ENCODE results near the gene SLX9.

Gene SLX9

DNA sequence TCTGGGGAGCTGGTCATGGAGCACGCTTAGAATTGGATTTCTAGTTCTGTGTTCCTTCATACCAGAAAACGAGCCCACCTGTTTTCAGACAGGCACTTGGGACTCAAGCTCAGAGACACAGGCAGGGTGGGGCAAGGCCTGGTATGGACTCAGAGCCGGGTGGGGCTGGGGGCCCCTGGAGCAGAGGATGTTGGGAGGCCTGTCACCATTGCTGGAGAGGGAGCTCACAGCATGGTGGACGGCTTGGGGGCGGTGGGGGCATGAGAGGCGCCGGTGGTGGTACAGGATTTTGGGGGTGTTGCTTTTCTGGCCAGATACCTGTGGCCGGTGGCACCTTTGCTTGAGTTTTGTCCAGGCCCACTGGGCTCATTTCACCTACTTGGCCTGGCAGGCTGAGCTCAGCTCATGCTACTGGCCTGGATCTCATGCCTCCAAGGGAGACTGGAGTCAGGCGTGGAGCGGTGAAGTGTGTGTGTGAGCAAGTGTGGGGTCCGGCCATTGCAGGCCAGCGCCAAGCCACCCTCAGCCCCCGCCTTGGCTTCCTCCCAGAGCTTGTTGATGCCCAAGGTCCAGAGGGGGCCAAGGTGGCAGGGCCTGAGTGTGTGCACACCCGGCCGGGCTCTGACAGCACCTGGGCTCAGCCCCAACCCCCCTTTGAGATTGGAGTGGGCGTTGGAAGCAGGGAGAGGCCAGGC lies 8.7 kb downstream of the SLX9 start:
- no peak for DNase-seq

GRCh38 chr21:44949161-44949778 lies 9.4 kb downstream of the SLX9 start:
- DNase-seq = no peak

- peak; percentile 35 to 78 (median 75) for DNase-seq
Measured at GRCh38 chr21:44949779-44950198, 10.0 kb downstream of the SLX9 start.

DNA sequence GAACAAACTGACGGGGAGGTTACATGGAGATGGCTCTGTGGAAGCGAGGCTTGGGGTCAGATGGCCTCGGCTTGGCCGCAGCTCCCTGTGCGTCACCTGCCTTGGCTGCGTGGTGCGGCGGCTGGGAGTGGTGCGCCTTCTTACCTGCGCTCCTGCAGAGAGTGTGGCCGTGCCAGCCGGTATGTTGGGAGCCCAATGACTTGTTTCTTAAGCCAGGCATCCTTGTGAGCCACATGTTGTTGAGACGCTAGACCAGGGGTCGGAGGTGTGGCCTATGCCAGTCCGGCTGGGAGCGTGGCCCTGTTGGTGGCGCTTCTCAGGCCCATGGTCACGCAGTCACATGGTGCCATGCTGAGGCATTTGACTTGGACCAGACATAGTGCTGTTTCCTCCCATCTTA lies 10.5 kb downstream of the SLX9 start:
- DNase-seq = no peak

- DNase-seq = no peak
Measured at GRCh38 chr21:44951186-44951915, 11.5 kb downstream of the SLX9 start.

DNA sequence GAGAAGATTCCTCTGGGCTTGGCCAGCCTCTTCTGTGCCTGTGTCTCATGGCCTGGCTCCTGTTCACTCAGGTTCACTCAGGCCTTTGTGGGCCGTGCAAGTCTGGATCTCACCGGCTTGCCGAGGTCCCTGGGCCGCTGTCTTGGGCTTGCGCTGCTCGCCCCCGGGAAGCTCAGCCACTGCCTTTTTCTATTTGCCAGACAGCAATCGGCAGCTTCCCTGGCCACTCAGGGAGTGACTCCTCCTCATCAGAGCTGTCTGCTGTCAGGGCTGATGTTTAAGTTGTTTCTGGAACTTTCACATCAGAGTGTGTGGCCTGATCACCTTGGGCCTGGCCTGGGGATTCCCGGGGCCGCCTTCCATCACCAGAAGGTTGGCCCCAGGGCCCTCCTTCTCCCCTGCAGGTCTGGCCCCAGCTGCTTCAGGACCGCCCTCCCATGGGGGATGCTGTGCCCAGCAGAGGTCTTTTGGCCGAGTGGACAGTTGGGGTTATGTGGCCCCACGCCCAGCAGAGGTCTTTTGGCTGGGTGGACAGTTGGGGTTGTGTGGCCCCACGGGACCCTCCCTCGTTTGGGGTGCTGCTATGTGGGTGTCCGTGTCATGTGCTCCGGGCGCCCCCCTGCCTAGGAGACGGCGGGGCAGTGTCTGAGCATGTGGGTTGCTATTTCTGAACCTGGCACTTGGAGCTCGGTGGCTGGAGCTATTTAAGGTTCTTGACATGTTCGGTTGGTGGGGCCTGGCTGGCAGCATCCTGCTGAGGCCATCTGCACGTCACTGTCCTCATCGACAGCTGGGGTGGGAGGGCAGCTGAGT lies 12.5 kb downstream of the SLX9 start:
- DNase-seq = no peak

- no peak for DNase-seq
Measured at GRCh38 chr21:44952929-44953627, 13.2 kb downstream of the SLX9 start.

- DNase-seq = no peak
Measured at GRCh38 chr21:44953628-44954021, 13.8 kb downstream of the SLX9 start.

DNA sequence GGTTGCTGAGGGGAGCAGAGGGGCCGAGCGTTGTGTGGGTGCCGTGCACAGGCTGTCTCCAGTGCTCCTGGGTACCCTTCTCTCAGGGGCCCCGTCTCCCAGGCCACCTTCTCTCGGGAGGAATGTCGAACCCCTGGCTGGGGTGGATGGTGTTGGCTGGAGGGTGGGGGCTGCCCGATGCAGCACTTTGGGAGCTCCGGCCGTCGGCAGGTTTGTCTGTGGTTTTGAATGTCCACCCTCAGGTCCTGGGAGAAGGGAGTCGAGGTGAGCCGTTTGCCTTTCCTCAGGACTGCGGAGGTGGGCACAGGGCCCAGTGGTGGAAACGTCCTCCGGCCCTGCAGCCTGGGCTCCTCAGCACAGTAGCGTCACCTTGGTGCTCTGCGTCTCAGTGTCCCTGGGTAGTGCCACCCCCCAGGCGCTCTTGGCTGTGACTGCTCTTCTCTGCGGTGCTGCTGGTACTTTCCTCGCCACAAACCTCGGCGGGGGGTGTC lies 14.5 kb downstream of the SLX9 start:
- no peak for DNase-seq

- DNase-seq = no peak
Measured at GRCh38 chr21:44955141-44955797, 15.4 kb downstream of the SLX9 start.

DNA sequence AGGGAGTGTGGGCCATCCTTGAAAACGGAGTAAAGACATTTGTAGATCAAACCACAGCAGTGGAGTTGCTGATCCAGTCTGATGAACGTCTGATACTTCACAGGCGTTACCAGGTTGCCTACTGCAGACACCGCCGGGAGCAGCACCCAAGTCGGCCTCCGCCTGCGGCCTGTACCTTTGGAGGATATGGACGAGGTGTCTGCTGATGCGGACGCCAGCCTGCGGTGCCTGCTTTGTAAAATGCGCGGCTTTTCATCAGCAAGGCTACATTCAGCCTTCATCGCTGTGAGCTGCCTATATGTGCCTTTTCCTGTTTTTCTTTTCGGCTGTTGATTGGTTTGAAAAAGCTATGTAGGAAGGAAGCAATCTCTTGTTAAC lies 16.0 kb downstream of the SLX9 start:
- DNase-seq = no peak

- no peak for DNase-seq
Measured at GRCh38 chr21:44956356-44957046, 16.7 kb downstream of the SLX9 start.

DNA sequence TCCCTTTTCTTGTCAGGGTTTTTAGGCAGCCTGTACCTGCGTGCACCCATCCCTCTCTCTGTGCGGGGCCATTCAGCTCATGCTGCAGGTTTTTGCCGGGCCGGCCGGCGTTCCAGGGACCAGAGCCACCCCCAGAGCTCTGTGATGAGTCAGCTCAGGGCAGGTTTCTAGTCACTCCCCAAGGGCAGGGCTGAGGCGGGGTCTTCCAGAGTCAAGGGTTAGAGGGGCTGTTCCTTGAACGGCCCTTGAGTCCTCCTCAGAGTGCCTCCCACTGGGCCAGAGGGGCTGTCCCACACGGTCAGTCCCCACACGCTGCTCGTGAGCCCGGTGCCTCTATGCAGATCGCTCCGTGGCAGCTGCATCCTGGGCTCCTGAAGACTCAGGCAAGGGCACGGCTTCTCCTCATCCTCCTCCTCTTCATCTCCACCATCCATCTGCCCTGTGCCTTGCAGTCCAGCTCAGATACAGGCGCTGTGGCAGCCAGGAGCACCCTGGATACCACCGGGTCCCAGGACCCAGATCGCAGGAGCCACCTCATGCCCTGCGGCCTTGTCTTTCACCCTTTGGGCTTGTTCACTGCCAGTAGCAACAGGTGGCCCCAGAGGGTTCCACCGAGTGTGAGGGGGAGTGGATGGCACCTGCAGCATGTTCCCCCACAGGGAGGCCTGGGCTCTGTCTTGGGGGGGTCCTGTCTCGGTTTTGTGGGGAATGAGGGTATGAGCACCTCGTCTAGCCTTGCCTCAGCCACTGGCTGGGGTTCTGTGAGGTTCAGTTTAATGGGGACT lies 17.4 kb downstream of the SLX9 start:
- no peak for DNase-seq

GRCh38 chr21:44957901-44958451 lies 18.1 kb downstream of the SLX9 start:
- no peak for DNase-seq

- DNase-seq = no peak
Measured at GRCh38 chr21:44958471-44959191, 18.8 kb downstream of the SLX9 start.

DNA sequence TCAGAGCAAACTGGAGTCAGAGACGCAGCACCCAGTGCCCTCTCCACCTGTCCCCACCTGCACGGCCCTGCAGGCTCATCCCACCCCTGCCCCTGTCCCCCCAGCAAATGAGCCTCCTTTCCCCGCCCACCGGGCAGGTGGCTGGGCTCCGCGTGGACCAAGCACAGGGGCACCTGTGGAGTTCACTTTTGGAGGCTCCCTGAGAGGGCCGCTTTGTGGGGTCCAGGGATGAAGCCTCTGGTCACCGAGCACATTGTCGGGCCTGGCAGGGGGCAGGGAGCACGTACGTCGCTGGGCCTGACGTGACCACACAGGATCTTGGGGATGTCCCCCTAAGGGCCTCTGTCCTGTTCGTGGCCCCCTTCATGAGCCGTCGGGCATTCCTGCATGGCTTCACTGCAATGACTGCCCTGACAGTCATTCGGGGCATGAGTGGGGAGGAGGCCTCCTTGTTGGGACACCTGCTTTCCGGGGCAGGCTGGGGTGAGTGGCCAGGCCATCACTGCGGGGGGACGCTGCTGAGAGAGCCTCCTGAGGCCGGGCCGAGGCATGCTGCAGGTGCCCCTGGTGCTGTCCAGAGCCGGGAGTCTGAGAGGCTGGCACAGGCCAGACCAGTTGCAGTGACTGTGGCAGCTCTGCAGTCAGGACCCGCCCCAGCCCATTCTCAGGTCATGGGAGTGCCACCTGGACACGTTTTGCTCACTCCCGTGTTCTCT lies 19.7 kb downstream of the SLX9 start:
- DNase-seq = no peak

DNA sequence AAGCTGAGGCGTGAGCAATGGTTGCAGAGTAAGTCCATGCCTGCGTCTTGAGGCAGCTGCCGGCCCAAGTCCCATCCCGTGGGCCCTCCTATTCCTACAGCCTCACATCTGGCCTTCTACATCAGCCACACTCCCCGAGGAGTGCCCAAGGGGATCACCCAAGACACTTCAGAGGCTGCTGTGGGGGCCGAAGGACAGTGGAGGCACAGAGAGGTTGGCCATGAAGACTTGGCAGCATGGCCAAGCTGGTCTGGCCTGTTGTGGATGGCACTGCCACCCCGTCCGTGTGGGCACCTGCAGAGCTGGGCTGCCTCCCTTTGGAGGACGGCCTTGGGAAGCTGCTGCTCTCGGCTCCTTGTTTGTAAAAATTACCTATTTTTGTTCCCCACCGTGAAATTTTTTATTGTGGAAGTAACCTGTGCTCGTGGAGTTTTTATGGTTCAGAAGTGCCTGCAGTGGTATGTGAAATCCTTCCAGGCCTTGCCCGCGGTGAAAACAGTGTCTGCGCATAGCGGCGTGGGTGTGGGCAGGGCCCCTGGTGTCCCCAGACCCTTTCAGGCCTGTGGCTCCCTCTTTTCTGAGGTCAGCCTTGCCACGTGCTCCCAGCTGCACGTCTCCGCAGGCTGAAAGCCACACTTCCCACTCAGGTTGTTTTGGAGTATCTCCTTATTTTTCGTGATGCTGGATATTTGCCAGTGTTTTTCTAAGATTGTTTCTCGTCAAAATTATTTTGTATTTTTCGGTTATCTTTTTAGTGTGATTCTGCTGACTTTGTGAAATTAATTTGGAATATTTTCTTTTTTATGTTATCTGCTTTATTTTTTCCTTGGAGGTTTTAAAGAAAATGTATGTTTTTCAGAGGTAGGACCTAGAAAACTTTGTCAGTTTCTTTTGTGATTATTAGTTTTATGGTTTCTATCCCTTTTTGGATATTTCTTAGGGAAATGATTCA lies 20.6 kb downstream of the SLX9 start:
- no peak for DNase-seq
